Fibroblast of peridontal ligament (primary cell): ENCODE results near the gene FES.
"Not testable (repeated sequence)": the region's sequence is repeated elsewhere in the genome, so short reads cannot be mapped to it uniquely, and the experiment has no call there.

Source experiments
- DNase-seq: peaks from one replicate; pipeline ENCODE4 v3.0.0-alpha.2; 2010; ENCODE audit errors: extremely low read depth

Gene FES

GRCh38 chr15:90909976-90910375 is 25.7 kb downstream of the FES start:
- DNase-seq = no peak

DNA sequence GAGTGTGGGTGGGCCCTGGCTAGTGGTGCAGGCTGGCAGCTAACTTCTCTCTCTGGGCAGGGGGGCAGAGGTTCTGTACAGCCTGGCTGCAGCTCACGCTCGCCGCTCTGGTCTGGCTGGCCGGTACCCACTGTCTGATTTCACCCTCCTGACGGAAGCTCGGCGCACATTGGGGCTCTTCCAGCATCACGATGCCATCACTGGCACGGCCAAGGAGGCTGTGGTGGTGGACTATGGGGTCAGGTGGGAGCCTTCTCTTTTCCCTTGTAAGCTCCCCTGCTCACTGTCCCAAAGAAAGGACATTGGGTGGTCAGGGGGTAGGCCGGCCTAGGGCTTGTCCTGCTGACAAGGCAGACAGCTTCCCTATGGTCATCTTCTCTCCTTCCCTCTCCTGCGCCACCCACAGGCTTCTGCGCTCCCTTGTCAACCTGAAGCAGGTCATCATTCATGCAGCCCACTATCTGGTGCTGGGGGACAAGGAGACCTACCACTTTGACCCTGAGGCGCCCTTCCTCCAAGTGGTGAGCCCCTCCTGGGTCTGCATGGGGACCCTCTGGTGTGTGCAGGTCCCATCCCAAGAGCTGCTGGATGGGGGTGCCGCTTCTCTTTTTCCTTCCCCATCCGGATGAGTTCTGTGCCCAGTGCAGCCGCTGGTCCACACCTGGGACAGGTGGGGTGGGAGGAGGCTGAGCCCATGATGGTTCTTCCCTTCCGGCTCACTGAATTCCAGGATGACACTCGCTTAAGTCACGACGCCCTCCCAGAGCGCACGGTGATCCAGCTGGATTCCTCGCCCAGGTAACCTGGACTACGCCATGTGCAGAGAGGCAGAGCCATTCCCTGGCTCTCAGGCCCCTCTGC is 26.4 kb downstream of the FES start:
- DNase-seq = no peak

GRCh38 chr15:90911302-90911623 is 27.0 kb downstream of the FES start:
- no peak for DNase-seq

DNA sequence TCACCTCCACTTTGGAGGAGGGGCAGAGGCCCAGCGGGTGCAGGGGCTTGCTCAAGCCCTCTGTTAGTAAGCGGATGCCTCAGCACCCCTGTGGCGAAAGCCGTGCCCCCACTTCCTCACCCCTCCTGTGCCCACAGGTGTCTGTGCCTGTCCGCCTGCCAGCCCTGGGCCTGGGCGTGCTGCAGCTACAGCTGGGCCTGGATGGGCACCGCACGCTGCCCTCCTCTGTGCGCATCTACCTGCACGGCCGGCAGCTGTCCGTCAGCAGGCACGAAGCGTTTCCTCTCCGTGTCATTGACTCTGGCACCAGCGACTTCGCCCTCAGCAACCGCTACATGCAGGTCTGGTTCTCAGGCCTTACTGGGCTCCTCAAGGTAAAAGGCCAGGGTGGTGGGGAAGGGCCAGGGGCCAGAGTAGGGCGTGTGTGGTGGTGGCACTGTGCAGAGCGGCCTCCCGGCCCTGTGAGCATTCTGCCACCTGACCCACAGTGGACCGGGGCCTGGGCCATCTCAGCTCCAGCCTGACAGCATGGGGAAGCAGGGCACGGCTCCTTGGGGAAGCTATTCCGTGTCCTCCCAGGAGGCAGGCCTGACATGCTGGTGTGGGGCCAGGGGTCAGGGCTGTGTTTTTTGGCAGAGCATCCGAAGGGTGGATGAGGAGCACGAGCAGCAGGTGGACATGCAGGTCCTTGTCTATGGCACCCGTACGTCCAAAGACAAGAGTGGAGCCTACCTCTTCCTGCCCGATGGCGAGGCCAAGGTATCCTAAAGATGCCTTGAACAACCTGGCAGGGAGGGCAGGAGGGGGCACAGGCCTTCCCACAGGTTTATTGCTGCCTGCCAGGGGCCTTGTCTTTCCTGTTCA is 27.8 kb downstream of the FES start:
- no peak for DNase-seq

GRCh38 chr15:90912770-90913075 is 28.4 kb downstream of the FES start:
- no peak for DNase-seq

DNA sequence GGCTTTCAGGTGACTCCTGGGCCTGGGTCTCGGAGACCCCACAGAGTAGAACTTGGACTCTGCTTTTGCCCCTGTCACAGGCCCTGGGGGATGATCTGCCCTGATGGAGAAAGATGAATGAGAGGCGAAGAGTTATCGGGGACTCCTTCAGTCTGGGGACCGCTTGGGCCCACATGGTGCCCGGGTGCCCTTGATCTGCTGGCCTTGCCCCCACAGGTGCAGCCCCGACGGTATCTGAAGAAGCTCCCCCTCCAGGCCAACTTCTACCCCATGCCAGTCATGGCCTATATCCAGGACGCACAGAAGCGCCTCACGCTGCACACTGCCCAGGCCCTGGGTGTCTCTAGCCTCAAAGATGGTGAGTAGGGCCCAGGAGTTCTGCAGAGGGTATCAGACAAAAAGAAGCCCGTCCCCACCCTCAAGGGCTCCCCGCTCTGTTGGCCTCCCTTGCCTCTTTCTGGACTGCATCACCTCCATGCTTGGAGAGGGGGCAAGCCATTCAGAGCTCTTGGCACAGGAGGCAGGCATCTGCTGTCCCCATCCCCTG is 29.2 kb downstream of the FES start:
- DNase-seq = no peak

DNA sequence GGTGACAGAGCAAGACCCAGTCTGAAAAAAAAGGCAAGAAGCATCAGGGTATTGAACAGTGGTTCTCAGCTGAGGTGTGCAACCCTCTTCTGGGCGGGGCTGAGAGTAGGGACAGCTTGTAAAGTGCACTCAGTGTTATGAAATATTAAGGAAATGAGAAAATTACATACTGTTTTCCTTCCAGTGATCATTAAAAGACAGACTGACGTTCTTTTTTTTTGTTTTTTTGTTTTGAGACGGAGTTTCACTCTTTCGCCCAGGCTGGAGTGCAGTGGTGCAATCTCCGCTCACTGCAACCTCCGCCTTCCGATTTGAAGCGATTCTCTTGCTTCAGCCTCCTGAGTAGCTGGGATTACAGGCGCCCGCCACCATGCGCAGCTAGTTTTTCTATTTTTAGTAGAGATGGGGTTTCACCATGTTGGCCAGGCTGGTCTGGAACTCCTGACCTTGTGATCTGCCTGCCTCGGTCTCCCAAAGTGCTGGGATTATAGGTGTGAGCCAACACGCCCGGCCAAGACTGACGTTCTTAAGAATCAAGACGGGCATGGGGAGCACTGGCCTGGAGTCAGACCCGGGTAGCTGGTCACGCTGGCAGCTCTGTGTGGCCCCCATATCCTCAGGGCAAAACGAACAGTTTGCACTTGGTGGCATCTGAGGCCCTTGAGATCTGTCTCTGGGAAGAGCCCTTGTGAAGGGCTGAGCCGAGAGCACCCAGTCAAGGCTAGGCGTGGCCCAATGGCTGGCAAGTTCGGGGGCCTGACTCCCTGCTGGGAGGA is 30.2 kb downstream of the FES start:
- no peak for DNase-seq

GRCh38 chr15:90915216-90915807 is 31.0 kb downstream of the FES start:
- DNase-seq = no peak

GRCh38 chr15:90915808-90916440 is 31.6 kb downstream of the FES start:
- DNase-seq = no peak

GRCh38 chr15:90916461-90916860 is 32.2 kb downstream of the FES start:
- DNase-seq = no peak

- DNase-seq = no peak
Measured at GRCh38 chr15:90917569-90917968, 33.3 kb downstream of the FES start.

DNA sequence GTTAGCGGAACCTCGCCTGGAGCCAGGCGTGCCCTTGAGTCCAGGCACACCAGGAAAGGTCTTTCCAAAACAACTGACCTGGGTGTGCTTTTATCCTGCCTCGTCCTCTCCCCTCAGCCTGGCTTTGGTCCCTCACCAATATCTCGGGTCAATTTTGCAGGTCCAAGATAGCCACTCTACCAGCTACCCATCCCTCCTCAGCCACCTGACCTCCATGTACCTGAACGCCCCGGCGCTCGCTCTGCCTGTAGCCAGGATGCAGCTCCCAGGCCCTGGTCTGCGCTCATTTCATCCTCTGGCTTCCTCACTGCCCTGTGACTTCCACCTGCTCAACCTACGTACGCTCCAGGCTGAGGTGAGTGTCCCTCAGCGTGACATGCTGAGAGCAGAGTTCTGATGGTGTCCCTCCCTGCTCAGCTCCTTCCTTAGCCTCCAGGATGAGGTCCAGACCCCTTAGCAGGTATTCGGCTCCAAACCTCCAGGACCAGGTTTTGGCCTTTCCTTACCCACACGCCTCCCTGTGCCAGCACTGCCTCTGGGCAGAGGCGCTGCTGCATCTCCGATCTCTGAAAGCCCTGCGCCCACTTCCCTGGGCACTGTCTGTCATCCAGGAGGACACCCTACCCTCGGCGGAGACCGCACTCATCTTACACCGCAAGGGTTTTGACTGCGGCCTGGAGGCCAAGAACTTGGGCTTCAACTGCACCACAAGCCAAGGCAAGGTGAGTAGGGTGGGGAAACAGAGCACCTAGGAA is 33.9 kb downstream of the FES start:
- no peak for DNase-seq

DNA sequence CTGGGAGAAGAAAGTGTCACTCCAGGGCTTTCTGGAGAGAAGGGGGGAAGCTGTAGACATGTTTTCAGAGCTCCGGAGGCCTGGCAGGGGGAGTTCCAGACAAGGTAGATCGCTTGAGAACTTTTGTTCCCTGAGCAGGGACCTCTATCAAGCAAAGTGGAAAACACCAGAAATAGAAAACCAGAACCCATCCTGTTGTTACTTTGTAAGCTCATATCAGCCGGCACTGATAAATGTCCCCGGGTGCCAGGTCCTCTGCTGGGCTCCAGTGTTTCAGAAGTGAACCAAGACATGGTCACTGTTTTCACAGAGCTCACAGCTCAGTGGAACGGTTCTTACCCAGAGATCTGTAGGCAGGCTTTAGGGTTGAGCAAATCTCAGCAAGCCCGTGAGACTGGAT is 34.5 kb downstream of the FES start:
- DNase-seq = no peak

GRCh38 chr15:90921887-90922286 is 37.6 kb downstream of the FES start:
- DNase-seq = no peak

GRCh38 chr15:90922712-90923322 is 38.5 kb downstream of the FES start:
- not testable (repeated sequence) for DNase-seq

GRCh38 chr15:90924375-90924774 is 40.1 kb downstream of the FES start:
- no peak for DNase-seq

GRCh38 chr15:90926766-90927165 is 42.5 kb downstream of the FES start:
- not testable (repeated sequence) for DNase-seq

DNA sequence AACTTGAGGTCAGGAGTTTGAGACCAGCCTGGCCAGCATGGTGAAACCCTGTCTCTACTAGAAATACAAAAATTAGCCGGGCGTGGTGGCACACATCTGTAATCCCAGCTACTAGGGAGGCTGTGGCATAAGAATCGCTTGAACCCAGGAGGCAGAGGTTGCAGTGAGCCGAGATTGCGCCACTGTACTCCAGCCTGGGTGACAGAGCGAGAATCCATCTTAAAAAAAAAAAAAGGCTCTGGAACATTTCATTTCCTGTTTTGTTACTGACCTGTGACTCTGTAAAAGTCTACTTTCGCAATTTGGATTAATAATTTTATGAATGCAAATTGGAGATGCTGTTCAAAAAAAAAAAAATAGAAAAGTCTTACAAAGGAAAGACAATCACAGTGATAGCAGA is 43.8 kb downstream of the FES start:
- DNase-seq = not testable (repeated sequence)

- DNase-seq = no peak
Measured at GRCh38 chr15:90929246-90930019, 45.1 kb downstream of the FES start.
